Measurements from ENCODE around the gene AMMECR1L.
"Not testable (repeated sequence)": the region's sequence is repeated elsewhere in the genome, so short reads cannot be mapped to it uniquely, and the experiment has no call there.

Gene AMMECR1L

DNA sequence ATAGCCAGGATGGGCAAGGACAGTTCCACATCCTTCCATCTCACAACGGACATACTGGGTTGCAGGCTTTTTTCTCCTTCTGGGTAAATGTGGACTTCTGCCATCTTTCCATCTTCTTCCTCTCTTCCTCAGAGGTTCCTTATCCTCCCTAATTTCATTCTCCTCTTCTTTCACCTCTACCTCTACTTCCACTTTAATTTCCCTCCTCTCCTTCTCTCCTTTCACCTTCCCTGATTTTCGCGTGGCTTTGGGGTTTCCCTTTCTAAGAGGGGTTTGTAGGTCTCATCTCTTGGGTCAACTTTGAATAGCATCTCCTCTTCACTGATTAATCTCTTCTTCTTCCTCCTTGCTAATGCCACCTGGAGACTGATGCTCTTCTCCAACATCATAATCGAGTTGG is 44.9 kb downstream of the AMMECR1L start:
- no peak for DNase-seq

GRCh38 chr2:127834951-127835350 is 50.8 kb downstream of the AMMECR1L start:
- no peak for DNase-seq

GRCh38 chr2:127829845-127830246 is 55.9 kb downstream of the AMMECR1L start:
- DNase-seq = no peak

GRCh38 chr2:127826708-127827107 is 59.0 kb downstream of the AMMECR1L start:
- not testable (repeated sequence) for DNase-seq

DNA sequence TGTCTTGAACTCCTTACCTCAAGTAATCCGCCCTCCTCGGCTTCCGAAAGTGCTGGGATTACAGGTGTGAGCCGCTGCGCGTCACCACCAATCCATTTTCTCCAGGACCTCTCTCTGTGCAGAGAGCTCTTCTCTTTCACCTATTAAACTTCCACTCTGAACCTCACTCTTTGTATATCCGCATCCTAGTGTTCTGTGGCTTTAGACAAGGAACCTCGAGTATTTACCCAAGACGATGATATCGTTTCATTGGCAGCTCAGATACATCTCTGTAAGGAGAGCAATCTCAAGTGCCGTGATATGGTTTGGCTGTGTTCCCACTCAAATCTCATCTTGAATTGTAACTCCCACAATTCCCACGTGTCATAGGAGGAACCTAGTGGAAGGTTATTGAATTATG is 59.7 kb downstream of the AMMECR1L start:
- DNase-seq = no peak

DNA sequence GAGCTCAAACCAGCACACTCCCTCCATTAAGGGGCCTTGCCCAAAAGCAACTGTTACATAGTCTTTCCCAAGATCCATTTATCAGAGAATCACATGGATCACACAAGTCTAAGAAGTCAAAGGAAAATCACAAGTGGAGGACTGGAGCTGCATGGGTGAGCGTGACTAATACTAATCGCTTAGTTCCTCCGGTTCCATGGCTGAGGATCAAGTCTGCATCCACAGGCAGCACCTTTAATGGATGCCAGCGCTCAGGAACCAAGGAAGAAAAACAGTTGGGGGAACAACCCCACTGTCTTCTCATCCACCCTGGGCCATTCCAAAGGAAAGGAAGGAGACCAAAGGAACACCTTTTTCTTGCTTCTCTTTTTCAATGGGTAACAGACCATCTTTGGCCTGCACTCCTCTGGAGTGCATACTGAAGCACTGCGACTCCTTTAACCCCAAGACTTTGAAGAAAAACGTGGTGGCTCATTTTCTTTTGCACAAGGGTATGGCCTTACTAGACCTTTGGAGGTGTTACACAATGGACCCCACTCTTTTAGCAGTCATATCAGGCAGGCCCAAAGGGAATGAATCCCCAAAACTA is 65.6 kb downstream of the AMMECR1L start:
- DNase-seq = peak in 2 of 3 donors; percentile 15 to 20

DNA sequence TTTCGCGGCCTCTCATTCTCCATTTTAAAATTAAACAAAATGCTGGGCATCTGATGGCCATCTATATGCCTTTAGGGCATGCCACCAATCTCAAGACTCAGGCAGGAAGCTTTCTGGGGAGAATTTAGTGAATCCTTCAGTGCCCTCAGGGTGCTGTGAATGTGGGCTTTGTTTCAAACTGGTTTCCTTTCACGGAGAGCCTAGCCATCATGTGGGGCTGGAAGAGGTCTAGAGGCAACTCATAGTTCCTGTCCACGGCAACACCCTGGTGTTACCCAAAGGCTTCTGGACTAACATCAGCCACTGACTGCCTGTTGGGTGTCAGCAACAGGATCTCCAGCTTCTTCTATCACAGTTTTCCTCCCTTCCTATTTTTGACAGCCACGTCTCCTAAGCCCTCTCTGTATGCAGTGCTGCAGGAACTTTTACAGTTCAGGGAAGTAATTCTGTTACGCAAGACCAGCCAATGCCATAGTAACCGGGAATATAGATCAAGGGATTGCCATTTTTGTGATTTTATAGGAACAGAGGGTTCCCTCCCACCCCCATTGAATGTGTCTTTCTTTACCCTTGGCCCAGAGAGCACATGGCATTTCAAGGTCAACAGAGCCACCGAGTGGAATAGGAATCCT is 66.8 kb downstream of the AMMECR1L start:
- peak in 1 of 3 donors; percentile 23 for DNase-seq

DNA sequence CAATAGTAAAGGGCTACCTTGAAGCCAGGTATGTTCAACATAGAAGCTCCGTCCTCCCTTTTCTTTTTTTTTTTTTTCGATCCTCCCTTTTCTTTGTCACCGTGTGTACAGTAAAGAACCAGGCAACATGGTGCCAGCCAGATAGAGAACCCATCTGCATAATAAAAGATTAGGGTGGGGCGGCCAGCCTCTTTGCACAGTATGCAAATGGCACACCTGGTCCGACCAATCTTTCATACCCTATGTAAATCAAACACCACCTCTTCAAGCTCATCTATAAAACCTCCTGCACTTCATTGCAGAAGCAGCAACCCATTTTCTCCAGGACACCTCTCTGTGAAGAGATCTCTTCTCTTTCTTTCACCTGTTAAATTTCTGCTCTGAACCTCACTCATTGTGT is 67.5 kb downstream of the AMMECR1L start:
- no peak for DNase-seq

DNA sequence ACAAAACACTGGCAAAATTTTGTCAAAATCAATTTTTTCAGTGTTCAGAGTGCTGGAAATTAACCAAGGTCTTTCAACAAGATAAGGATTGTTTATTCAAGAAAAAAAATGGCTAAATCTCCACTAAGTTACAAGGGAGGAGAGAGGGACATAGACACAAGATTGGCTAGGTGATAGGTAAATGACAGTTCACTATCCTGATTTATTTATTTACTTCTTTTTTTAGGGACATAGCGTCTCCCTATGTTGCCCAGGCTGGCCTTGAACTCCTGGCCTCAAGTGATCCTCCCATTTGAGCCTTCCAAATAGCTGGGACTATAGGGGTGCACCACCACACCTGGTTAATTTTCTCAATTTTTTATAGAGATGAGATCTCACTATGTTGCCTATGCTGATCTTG is 71.1 kb downstream of the AMMECR1L start:
- DNase-seq = no peak

- not testable (repeated sequence) for DNase-seq
Measured at GRCh38 chr2:127812441-127812840, 73.3 kb downstream of the AMMECR1L start.

Data from suppressor macrophage treated with lipopolysaccharide for 1 hour (primary cell).